ENCODE data around the gene SCARF1. TPM values are rescaled to one million over a fixed set of nuclear protein-coding genes. Genes with fewer than 3 reads are reported as not detected.

The SCARF1 gene
- 0.32 and 0.59 TPM in 2 replicates for total RNA-seq

GRCh38 chr17:1645207-1646171 is at the start of gene SCARF1:
SCARF1 (minus strand) TSS chr17:1645732; CDS start chr17:1645697, 35 bp downstream.

DNA sequence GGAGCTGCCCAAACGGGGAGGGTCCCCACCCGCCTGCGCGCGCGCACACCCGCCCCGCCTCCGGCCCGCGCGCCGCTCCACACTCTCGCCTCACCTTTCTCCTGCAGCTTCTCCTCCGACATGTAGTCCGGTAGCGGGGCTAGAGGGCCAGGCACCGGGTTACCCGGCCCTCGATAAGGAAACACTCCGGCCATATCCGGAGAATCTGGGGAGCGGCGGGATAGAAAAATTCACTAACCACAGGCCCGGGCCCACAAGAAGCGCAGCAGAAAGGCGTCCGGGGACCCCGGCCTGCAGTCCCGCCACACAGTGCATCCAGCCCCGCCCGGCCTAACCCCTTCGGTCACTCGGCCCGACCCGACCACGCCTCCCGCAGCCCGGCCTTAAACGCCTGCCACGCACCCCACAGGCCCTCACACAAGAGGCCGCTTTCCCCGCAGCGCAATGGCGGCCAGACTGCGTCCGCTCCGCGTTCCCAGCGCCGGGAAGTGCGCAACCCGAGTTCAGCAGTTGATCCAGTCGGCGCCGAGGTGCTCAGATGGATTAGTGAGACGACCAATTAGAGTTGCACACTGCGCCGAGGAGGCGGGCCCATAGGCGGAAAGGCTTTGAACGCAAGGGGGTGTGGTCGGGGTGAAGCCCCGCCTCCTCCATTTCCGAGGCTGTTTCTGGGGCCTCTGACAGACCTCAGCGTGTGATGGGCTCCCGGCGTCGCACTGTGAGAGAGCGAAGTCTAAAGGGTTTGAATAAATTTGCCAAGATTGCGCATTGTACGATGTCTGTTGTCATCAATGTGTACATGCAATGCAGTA is 39.1 kb upstream of the SCARF1 start, which contains the start of gene PRPF8:
Gene PRPF8, minus strand, starts transcription at position 490 of the 812 bp plus-strand sequence. Its CDS starts 296 bp downstream, at position 194.

GRCh38 chr17:1649844-1650501 is 4.4 kb upstream of the SCARF1 start, which contains the start of gene RILP:
RILP (minus strand) TSS chr17:1649866; CDS start chr17:1649804, 62 bp downstream.

DNA sequence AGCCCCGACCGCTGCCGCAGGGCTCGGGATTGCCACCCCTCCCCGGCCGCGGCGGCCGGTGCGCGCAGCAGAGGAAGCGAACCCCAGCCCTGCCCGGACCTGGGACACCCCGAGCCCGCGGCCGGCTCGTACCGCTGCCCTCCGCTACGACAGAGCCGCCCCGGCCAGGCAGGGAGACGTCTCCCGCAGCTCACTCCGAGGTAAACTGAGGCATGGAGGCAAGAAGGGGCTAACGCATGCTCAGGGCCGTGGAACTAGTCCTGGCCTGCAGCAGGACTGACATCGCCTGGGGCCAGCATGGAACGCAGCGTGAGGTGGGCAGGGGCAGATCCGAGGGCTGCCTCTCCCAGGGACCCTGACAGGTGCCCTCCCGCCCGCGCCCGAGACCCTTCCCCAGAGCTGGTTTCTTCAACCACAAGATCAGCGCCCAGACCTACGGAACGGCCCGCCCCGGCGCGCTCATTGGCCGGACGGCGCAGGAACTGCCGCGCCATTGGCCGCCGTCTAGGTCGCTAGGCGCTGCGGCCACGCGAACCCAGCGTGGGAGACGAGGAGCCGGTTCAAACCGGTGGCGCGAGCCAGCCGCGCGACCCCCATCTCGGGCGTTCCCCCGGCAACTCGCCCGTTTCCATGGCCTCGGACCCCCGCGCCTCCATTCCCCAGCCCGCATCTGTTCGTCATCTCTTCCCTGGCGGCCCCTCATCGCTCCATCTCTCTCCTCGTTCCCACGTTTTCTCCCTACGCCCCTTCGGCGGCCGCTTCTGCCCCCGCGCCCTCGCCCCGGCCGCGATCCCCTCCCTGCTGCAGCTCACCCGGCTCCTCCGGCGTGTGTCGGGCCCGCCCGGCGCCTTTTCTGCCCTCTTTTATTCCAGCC is 17.3 kb downstream of the SCARF1 start, which contains the start of gene SLC43A2:
Gene SLC43A2, minus strand, starts transcription at position 853 of the 874 bp plus-strand sequence. CDS start 960 bp downstream, outside the sequence.

Other genes with a start within 250 kb of the SCARF1 start
- gene YWHAE, start 245.5 kb downstream of the SCARF1 start, total RNA-seq, result 414 and 803 TPM in 2 replicates
- 90.6 and 112 TPM in 2 replicates for gene CRK, start 189.5 kb downstream of the SCARF1 start, total RNA-seq
- gene MYO1C, start 153.0 kb downstream of the SCARF1 start, total RNA-seq, result 130 and 324 TPM in 2 replicates
- gene INPP5K, start 129.1 kb downstream of the SCARF1 start, total RNA-seq, result 17.2 and 24.3 TPM in 2 replicates
- 12.5 and 20.7 TPM in 2 replicates for gene PITPNA, start 82.9 kb downstream of the SCARF1 start, total RNA-seq
- gene SLC43A2, start 16.9 kb downstream of the SCARF1 start, total RNA-seq, result 5.0 and 6.2 TPM in 2 replicates
- 3.5 and 3.9 TPM in 2 replicates for gene RILP, start 4.1 kb upstream of the SCARF1 start, total RNA-seq
- gene PRPF8, start 39.1 kb upstream of the SCARF1 start, total RNA-seq, result 93.8 and 171 TPM in 2 replicates
- 2.8 and 3.6 TPM in 2 replicates for gene TLCD2, start 64.6 kb upstream of the SCARF1 start, total RNA-seq
- gene WDR81, start 79.0 kb upstream of the SCARF1 start, total RNA-seq, result 22.0 and 29.1 TPM in 2 replicates
- not detected in 2 replicates for gene SERPINF2, start 97.1 kb upstream of the SCARF1 start, total RNA-seq
- 92.7 and 150 TPM in 2 replicates for gene SERPINF1, start 116.3 kb upstream of the SCARF1 start, total RNA-seq
- 10.1 and 10.4 TPM in 2 replicates for gene SMYD4, start 184.2 kb upstream of the SCARF1 start, total RNA-seq
- gene RPA1, start 184.3 kb upstream of the SCARF1 start, total RNA-seq, result 19.6 and 33.5 TPM in 2 replicates

All from smooth muscle cell of the umbilical artery (primary cell).